ENCODE results near the gene MUSK. TPM values are rescaled to one million over a fixed set of nuclear protein-coding genes. Genes with fewer than 3 reads are reported as not detected.

The MUSK gene
- total RNA-seq = under 1 TPM in 2 of 4 donors, not detected in 2; 0.31 to 0.37 TPM

DNA sequence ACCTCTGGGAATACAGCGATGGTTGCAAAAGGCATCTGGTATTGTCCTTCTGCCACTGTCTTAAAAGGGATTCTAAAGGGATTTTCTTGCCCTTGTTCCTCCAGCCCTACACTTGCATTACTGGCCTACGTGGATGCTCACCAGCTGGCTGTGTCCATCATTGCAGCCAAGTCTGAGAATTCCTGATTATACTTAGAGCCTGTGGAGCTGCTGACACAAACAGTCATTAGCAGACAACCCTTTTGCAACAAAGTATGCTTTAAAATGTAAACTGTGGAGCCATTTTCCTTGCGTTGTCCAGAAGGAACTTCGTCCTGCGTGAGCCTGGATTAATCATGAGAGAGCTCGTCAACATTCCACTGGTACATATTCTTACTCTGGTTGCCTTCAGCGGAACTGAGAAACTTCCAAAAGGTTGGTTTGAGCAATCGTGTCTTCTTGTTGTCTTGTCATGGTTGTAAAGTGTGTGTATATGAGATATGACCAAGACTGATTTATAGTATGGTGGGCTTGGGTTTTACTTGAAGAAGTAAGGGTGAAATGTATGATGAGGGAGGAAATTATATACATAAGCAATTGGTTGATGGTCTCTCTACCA, at the start of gene MUSK:
MUSK (plus strand) TSS at position 222 of the 598 bp plus-strand sequence; CDS start at position 336, 114 bp downstream.
- DNase-seq (ENCODE audit: low spot score) (no peak), ATAC-seq (ENCODE audit: low FRiP score) (no peak)
- no peak for TF ChIP-seq CTCF (IDR thresholded peaks at IDR 0.05)

GRCh38 chr9:110619831-110620230, 48.8 kb upstream of the MUSK start:
- no peak for DNase-seq (ENCODE audit: low spot score)
- ATAC-seq (ENCODE audit: low FRiP score) = no peak

DNA sequence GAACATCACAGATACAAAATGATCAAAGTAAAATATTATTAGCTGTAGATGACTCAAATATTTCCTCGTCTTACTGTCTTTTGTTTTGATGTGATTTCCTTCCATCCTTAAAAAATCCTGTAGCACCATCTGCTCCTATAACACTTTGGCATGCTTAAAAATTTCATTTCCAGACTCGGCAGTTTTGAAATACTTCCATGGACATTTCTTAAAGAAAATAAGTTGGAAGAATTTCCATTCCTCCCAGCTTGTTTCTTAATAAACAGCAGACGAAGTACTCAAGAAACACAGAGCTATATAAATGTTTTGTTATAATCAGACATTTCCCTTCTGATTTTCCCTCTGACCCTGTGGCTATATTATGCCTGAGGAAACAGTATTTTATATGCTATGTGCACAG, 47.9 kb upstream of the MUSK start:
- ATAC-seq (ENCODE audit: low FRiP score) = no peak
- TF ChIP-seq CTCF (IDR thresholded peaks at IDR 0.05) = no peak

More at GRCh38 chr9:110619831-110620230, 48.8 kb upstream of the MUSK start:
- no peak for TF ChIP-seq CTCF (IDR thresholded peaks at IDR 0.05)

GRCh38 chr9:110622368-110622767, 46.2 kb upstream of the MUSK start:
- TF ChIP-seq CTCF (IDR thresholded peaks at IDR 0.05) = no peak
- DNase-seq (ENCODE audit: low spot score) (no peak), ATAC-seq (ENCODE audit: low FRiP score) (no peak)

More for the DNA sequence above, 47.9 kb upstream of the MUSK start:
- DNase-seq (ENCODE audit: low spot score) = no peak

DNA sequence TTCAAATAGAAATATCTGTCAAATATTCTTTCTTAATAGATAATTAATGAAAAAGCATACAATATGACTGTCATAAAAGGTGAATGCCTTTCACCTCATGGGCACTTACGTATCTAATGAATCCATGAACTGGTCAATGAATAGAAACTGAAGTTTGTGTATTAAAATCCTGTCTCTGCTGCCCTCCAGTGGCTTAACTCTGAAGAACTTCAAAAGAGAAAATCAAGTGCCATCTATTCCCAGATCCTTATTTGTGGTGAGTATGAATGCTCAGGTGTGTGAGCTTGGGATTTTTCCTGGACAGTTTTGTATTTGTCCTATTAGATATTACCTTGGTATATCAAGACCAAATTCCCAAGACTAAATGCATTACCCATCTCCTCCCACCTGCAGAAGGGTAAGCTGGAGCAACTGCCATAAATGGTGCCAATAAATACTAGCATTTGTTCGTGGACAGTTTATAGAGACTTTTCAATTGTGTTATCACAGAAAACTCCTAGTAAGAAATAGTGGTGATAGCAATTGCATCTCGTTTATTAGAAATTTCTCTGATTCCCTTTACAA, 45.0 kb upstream of the MUSK start:
- no peak for ATAC-seq (ENCODE audit: low FRiP score)
- TF ChIP-seq CTCF (IDR thresholded peaks at IDR 0.05) = no peak

GRCh38 chr9:110626101-110626829, 42.3 kb upstream of the MUSK start:
- DNase-seq (ENCODE audit: low spot score) (no peak), ATAC-seq (ENCODE audit: low FRiP score) (peak; percentile 28)
- no peak for TF ChIP-seq CTCF (IDR thresholded peaks at IDR 0.05)

More for the DNA sequence above, 45.0 kb upstream of the MUSK start:
- no peak for DNase-seq (ENCODE audit: low spot score)

Data from omental fat pad (tissue), 4 donors.